ENCODE data around the gene DPY19L1. TPM values are rescaled to one million over a fixed set of nuclear protein-coding genes. Genes with fewer than 3 reads are reported as not detected.

The DPY19L1 gene
- total RNA-seq, 1 experiment from 2014 or later, result 46.8 TPM

- Histone ChIP-seq H3K36me3 (ENCODE audit: insufficient read depth, low read length, poor library complexity, severe bottlenecking) (no peaks in the 10 kb centered on the region), H3K27ac (ENCODE audit: low read depth, low read length, poor library complexity, severe bottlenecking) (no peak overlapping the region), H3K27me3 (replicated peaks; ENCODE audit: insufficient read depth, low read depth, low read length, poor library complexity) (no peaks in the 10 kb centered on the region), H3K9me3 (ENCODE audit: low read depth, low read length, poor library complexity, severe bottlenecking) (no peaks in the 10 kb centered on the region), H3K4me1 (ENCODE audit: insufficient read depth, low read length, poor library complexity, severe bottlenecking) (peaks cover 17% of the 10 kb centered on the region), H3K4me3 (ENCODE audit: low read depth, low read length, poor library complexity, severe bottlenecking) (peak overlapping the region; percentile 78)
- CTCF ChIA-PET, result interaction anchor here (2.3 kb wide), 1 partner anchor 212 kb away, joined by 18 read pairs; no protein-coding TSS in a partner anchor
- intact Hi-C loops (cut with micrococcal nuclease; ENCODE audit: unreplicated experiment), result loop anchor here (5.0 kb wide), 1 partner anchor 213 kb away; no protein-coding TSS in a partner anchor
- POLR2A ChIA-PET (ENCODE audit: low non-redundant PET), result no interaction called here
- TF ChIP-seq EZH2 (IDR thresholded peaks at IDR 0.05; ENCODE audit: borderline replicate concordance, low read depth, low read length, poor library complexity, severe bottlenecking), result no peak
- TF ChIP-seq CTCF (conservative IDR thresholded peaks at IDR 0.05; ENCODE audit: low read depth, low read length), result no peak; the same call in 1 of the 2 replicates
- TSS peak; percentile 45 for BruUV-seq (replicated peaks)
- DNase-seq (ENCODE audit: low spot score), result peak; percentile 35
These were observed 1.7 kb downstream of the DPY19L1 start for GRCh38 chr7:35035511-35035961.

- Histone ChIP-seq H3K36me3 (ENCODE audit: insufficient read depth, low read length, poor library complexity, severe bottlenecking) (no peaks in the 10 kb centered on the region), H3K9me3 (ENCODE audit: low read depth, low read length, poor library complexity, severe bottlenecking) (no peaks in the 10 kb centered on the region), H3K4me1 (ENCODE audit: insufficient read depth, low read length, poor library complexity, severe bottlenecking) (peaks cover 10% of the 10 kb centered on the region), H3K27me3 (replicated peaks; ENCODE audit: insufficient read depth, low read depth, low read length, poor library complexity) (no peaks in the 10 kb centered on the region), H3K4me3 (ENCODE audit: low read depth, low read length, poor library complexity, severe bottlenecking) (no peak overlapping the region), H3K27ac (ENCODE audit: low read depth, low read length, poor library complexity, severe bottlenecking) (no peak overlapping the region)
- ChIA-PET POLR2A (ENCODE audit: low non-redundant PET) (no interaction called here), CTCF (no interaction called here)
- intact Hi-C loops (cut with micrococcal nuclease; ENCODE audit: unreplicated experiment), result no loop called here
- no peak for TF ChIP-seq EZH2 (IDR thresholded peaks at IDR 0.05; ENCODE audit: borderline replicate concordance, low read depth, low read length, poor library complexity, severe bottlenecking)
- TF ChIP-seq CTCF (conservative IDR thresholded peaks at IDR 0.05; ENCODE audit: low read depth, low read length), result no peak
- no TSS peak for BruUV-seq (replicated peaks)
- no peak for DNase-seq (ENCODE audit: low spot score)
These were observed 5.1 kb downstream of the DPY19L1 start for GRCh38 chr7:35032166-35032565.

- BruUV-seq (replicated peaks), result no TSS peak
- TF ChIP-seq EZH2 (IDR thresholded peaks at IDR 0.05; ENCODE audit: borderline replicate concordance, low read depth, low read length, poor library complexity, severe bottlenecking) (no peak), CTCF (conservative IDR thresholded peaks at IDR 0.05; ENCODE audit: low read depth, low read length) (no peak)
- no peak overlapping the region for H3K27ac ChIP-seq (ENCODE audit: low read depth, low read length, poor library complexity, severe bottlenecking)
- no peaks in the 10 kb centered on the region for H3K9me3 ChIP-seq (ENCODE audit: low read depth, low read length, poor library complexity, severe bottlenecking)
- no peak overlapping the region for H3K4me3 ChIP-seq (ENCODE audit: low read depth, low read length, poor library complexity, severe bottlenecking)
- CTCF ChIA-PET, result no interaction called here
- POLR2A ChIA-PET (ENCODE audit: low non-redundant PET), result no interaction called here
- intact Hi-C loops (cut with micrococcal nuclease; ENCODE audit: unreplicated experiment), result no loop called here
- no peaks in the 10 kb centered on the region for H3K36me3 ChIP-seq (ENCODE audit: insufficient read depth, low read length, poor library complexity, severe bottlenecking)
- H3K4me1 ChIP-seq (ENCODE audit: insufficient read depth, low read length, poor library complexity, severe bottlenecking), result peaks cover 10% of the 10 kb centered on the region
- DNase-seq (ENCODE audit: low spot score), result no peak
- H3K27me3 ChIP-seq (replicated peaks; ENCODE audit: insufficient read depth, low read depth, low read length, poor library complexity), result no peaks in the 10 kb centered on the region
These were observed 6.4 kb downstream of the DPY19L1 start for GRCh38 chr7:35030848-35031247.

All from A673 (cell line).